ENCODE results near the gene ACTL7B.

GRCh38 chr9:108876425-108876824 is 20.6 kb upstream of the ACTL7B start:
- TF ChIP-seq CTCF (IDR thresholded peaks at IDR 0.05; ENCODE audit: poor library complexity, severe bottlenecking) (no peak), RAD21 (conservative IDR thresholded peaks at IDR 0.05) (no peak), SMC3 (conservative IDR thresholded peaks at IDR 0.05; ENCODE audit: poor library complexity) (no peak), MXI1 (conservative IDR thresholded peaks at IDR 0.05; ENCODE audit: poor library complexity, severe bottlenecking) (no peak), EZH2 (IDR thresholded peaks at IDR 0.05; ENCODE audit: borderline replicate concordance, insufficient read depth, low read length, poor library complexity, severe bottlenecking) (no peak), EP300 (conservative IDR thresholded peaks at IDR 0.05; ENCODE audit: poor library complexity, severe bottlenecking) (no peak), REST (IDR thresholded peaks at IDR 0.05; ENCODE audit: borderline replicate concordance) (no peak), POLR2AphosphoS5 (IDR thresholded peaks at IDR 0.05) (no peak), TAF1 (IDR thresholded peaks at IDR 0.05; ENCODE audit: low read depth) (no peak)
